H9 (cell line): ENCODE data around the gene PBOV1. TPM values are rescaled to one million over a fixed set of nuclear protein-coding genes. Genes with fewer than 3 reads are reported as not detected.

ENCODE experiments used
- DNase-seq: peaks from one replicate; pipeline ENCODE4 v3.0.0-alpha.2; 2017
- H2AFZ ChIP-seq: one replicate; pipeline ENCODE4 v1.6.1; 2013; ENCODE audit warnings: mild to moderate bottlenecking, low read length, control low read depth, moderate library complexity
- H2AK5ac ChIP-seq: 2 replicates; pipeline ENCODE4 v1.6.1; 2013; ENCODE audit warnings: low read length, control low read depth, mixed read lengths; ENCODE audit not compliant: insufficient read length
- H2BK120ac ChIP-seq: one replicate; pipeline ENCODE4 v1.6.1; 2013; ENCODE audit warnings: low read depth, mild to moderate bottlenecking, low read length, control low read depth, inconsistent platforms; ENCODE audit not compliant: poor library complexity, severe bottlenecking
- H2BK12ac ChIP-seq: 2 replicates; pipeline ENCODE4 v1.6.1; 2013; ENCODE audit warnings: low read length, control low read depth, mixed read lengths, low read depth; ENCODE audit not compliant: insufficient read length
- H2BK15ac ChIP-seq: 2 replicates; pipeline ENCODE4 v1.6.1; 2013; ENCODE audit warnings: low read depth, low read length, control low read depth
- H2BK20ac ChIP-seq: one replicate; pipeline ENCODE4 v1.6.1; 2013; ENCODE audit warnings: low read depth, mild to moderate bottlenecking, low read length, control low read depth, inconsistent platforms; ENCODE audit not compliant: poor library complexity, severe bottlenecking
- H2BK5ac ChIP-seq: 2 replicates; pipeline ENCODE4 v1.6.1; 2013; ENCODE audit warnings: low read length, control low read depth, mixed read lengths; ENCODE audit not compliant: insufficient read length
- H3K14ac ChIP-seq: 2 replicates; pipeline ENCODE4 v1.6.1; 2013; ENCODE audit warnings: low read length, control low read depth; ENCODE audit not compliant: insufficient read depth
- H3K18ac ChIP-seq: 2 replicates; pipeline ENCODE4 v1.6.1; 2013; ENCODE audit warnings: low read depth, mild to moderate bottlenecking, mixed read lengths, low read length, control low read depth; ENCODE audit not compliant: insufficient read length
- H3K23ac ChIP-seq: 2 replicates; pipeline ENCODE4 v1.6.1; 2013; ENCODE audit warnings: low read length, control low read depth, mixed read lengths, low read depth; ENCODE audit not compliant: insufficient read length
- H3K23me2 ChIP-seq: 2 replicates; pipeline ENCODE4 v1.6.1; 2013; ENCODE audit warnings: low read depth, mild to moderate bottlenecking, mixed read lengths, low read length, control low read depth; ENCODE audit not compliant: insufficient read length, poor library complexity, severe bottlenecking
- H3K27ac ChIP-seq: 2 replicates; pipeline ENCODE4 v1.5.1; 2013; ENCODE audit warnings: low read length, control low read depth, mixed read lengths, low read depth; ENCODE audit not compliant: insufficient read length
- H3K27me3 ChIP-seq: 2 replicates; pipeline ENCODE4 v1.6.1; 2013; ENCODE audit warnings: low read length, control low read depth, inconsistent platforms; ENCODE audit not compliant: insufficient read depth
- H3K4ac ChIP-seq: 2 replicates; pipeline ENCODE4 v1.6.1; 2013; ENCODE audit warnings: low read depth, mild to moderate bottlenecking, control low read depth, inconsistent platforms, low read length, moderate library complexity
- H3K4me1 ChIP-seq: 2 replicates; pipeline ENCODE4 v1.6.1; 2013; ENCODE audit warnings: low read length, control low read depth, inconsistent platforms; ENCODE audit not compliant: insufficient read depth
- H3K4me2 ChIP-seq: 2 replicates; pipeline ENCODE4 v1.6.1; 2013; ENCODE audit warnings: low read length, control low read depth, mixed read lengths; ENCODE audit not compliant: insufficient read length, insufficient read depth
- H3K56ac ChIP-seq: 2 replicates; pipeline ENCODE4 v1.6.1; 2013; ENCODE audit warnings: low read depth, mild to moderate bottlenecking, mixed read lengths, low read length, control low read depth; ENCODE audit not compliant: insufficient read length
- H3K79me1 ChIP-seq: 2 replicates; pipeline ENCODE4 v1.6.1; 2013; ENCODE audit warnings: low read depth, mild to moderate bottlenecking, moderate library complexity, low read length, control low read depth, inconsistent platforms; ENCODE audit not compliant: insufficient read depth, poor library complexity, severe bottlenecking
- H3K79me2 ChIP-seq: 2 replicates; pipeline ENCODE4 v1.6.1; 2013; ENCODE audit warnings: low read length, control low read depth, inconsistent platforms; ENCODE audit not compliant: insufficient read depth
- H3K9ac ChIP-seq: 2 replicates; pipeline ENCODE4 v1.6.1; 2013; ENCODE audit warnings: low read length, control low read depth, mixed read lengths; ENCODE audit not compliant: insufficient read length; ENCODE audit errors: extremely low read depth
- H3K9me3 ChIP-seq: one replicate; pipeline ENCODE4 v1.6.1; 2013; ENCODE audit warnings: low read depth, low read length, inconsistent platforms; ENCODE audit not compliant: control insufficient read depth
- H3T11ph ChIP-seq: one replicate; pipeline ENCODE4 v1.6.1; 2013; ENCODE audit warnings: mild to moderate bottlenecking, low read length, control low read depth, inconsistent platforms
- H4K20me1 ChIP-seq: one replicate; pipeline ENCODE4 v1.6.1; 2013; ENCODE audit not compliant: control insufficient read depth, insufficient read length, insufficient read depth
- H4K5ac ChIP-seq: 2 replicates; pipeline ENCODE4 v1.6.1; 2013; ENCODE audit warnings: low read depth, mild to moderate bottlenecking, mixed read lengths, low read length, control low read depth; ENCODE audit not compliant: insufficient read length
- H4K8ac ChIP-seq: replicated peaks from 2 replicates; pipeline ENCODE4 v1.6.1; 2013; ENCODE audit warnings: low read length, control low read depth, mixed read lengths, low read depth; ENCODE audit not compliant: insufficient read length
- H4K91ac ChIP-seq: 2 replicates; pipeline ENCODE4 v1.6.1; 2013; ENCODE audit warnings: low read depth, mild to moderate bottlenecking, moderate library complexity, mixed read lengths, low read length, control low read depth; ENCODE audit not compliant: insufficient read length
- H3K27ac Mint-ChIP-seq, 3 experiments: 2 replicates in 2 of 3; 3 replicates in 1 of 3; pipeline ENCODE4 v1.8.0; 2020 to 2021; ENCODE audit warnings: mixed read lengths in 3 of 3, mild to moderate bottlenecking in 1 of 3, moderate library complexity in 1 of 3
- H3K27me3 Mint-ChIP-seq: 2 replicates; pipeline ENCODE4 v1.8.0; 2021; ENCODE audit warnings: low read depth, mild to moderate bottlenecking, moderate library complexity, mixed read lengths
- H3K36me3 Mint-ChIP-seq, 3 experiments: 2 replicates in 2 of 3; 3 replicates in 1 of 3; pipeline ENCODE4 v1.8.0; 2020 to 2021; ENCODE audit warnings: low read depth in 3 of 3, mixed read lengths in 3 of 3; ENCODE audit not compliant: insufficient read depth in 1 of 3
- H3K4me1 Mint-ChIP-seq, 2 experiments: 2 replicates each; pipeline ENCODE4 v1.8.0; 2020; ENCODE audit warnings: mixed read lengths in 2 of 2
- H3K4me3 Mint-ChIP-seq, 2 experiments: 2 replicates in 1 of 2; 3 replicates in 1 of 2; pipeline ENCODE4 v1.8.0; 2020 to 2021; ENCODE audit warnings: mild to moderate bottlenecking in 2 of 2, mixed read lengths in 2 of 2, moderate library complexity in 1 of 2
- H3K9me3 Mint-ChIP-seq, 2 experiments: 2 replicates in 1 of 2; 3 replicates in 1 of 2; pipeline ENCODE4 v1.8.0; 2020; ENCODE audit warnings: mild to moderate bottlenecking in 2 of 2, mixed read lengths in 2 of 2, moderate library complexity in 1 of 2
- WGBS: extraction: QIAGEN DNeasy Blood & Tissue Kit; methylation state at CpG from one replicate; pipeline ENCODE4 v1.1.7; 2013; ENCODE audit warnings: missing lambda C conversion rate, low lambda C conversion rate, mixed read lengths; ENCODE audit not compliant: insufficient read length; ENCODE audit errors: extremely low coverage; 5-methylcytosine and 5-hydroxymethylcytosine counted together
- total RNA-seq: library from RNA; stranded (reverse); gene quantifications from 2 replicates; pipeline ENCODE4 v1.2.1, GENCODE V29; 2021
- TF ChIP-seq, protein P1 (sequence below): fragments of 200-600 bp; sonication (generic); conservative IDR thresholded peaks from 3 replicates; pipeline ENCODE4 v1.8.0; 2021; ENCODE audit warnings: antibody characterized with exemption, mild to moderate bottlenecking

The PBOV1 gene
- total RNA-seq, 1 experiment from 2014 or later, result not detected

DNA sequence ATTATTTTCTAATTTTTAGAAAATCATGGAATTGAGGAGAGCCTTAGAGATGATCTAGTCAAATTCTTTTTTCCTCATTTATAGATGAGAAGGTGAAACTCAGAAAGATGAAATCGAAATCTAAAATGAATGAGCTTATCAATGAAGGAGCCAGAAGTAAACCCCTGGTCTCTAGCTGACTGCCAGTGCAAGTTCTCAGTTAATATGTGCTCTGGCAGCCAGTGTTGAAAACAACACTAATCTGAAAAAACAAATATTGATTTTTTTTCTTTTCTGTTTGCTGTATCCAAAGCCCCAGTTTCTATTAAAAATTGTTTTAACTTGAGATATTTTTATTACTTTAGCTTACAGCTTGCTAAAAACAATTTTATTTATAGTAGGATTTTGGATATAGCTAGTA, 21.5 kb upstream of the PBOV1 start:
- Mint-ChIP-seq H3K4me1 (peaks cover 11 to 15% of the 10 kb centered on the region in 2 experiments), H3K4me3 (no peak overlapping the region), H3K36me3 (no peaks in the 10 kb centered on the region), H3K27ac (no peak overlapping the region), H3K9me3 (no peaks in the 10 kb centered on the region), H3K27me3 (no peaks in the 10 kb centered on the region)
- Histone ChIP-seq H4K91ac (no peak overlapping the region), H3K9ac (no peak overlapping the region), H3K56ac (no peak overlapping the region), H2BK20ac (no peak overlapping the region), H3K23me2 (no peaks in the 10 kb centered on the region), H2AFZ (no peak overlapping the region), H2BK120ac (no peak overlapping the region), H2BK12ac (no peak overlapping the region), H2AK5ac (no peak overlapping the region), H3K79me2 (no peaks in the 10 kb centered on the region), H3K4me1 (peaks cover 5% of the 10 kb centered on the region; the same call in 1 of the 2 replicates), H2BK5ac (no peak overlapping the region), H3K14ac (no peak overlapping the region), H4K5ac (no peak overlapping the region), H3K79me1 (no peaks in the 10 kb centered on the region), H3T11ph (no peak overlapping the region), H4K8ac (no peak overlapping the region), H3K27me3 (no peaks in the 10 kb centered on the region; the same call in 1 of the 2 replicates), H3K4ac (no peak overlapping the region), H2BK15ac (no peak overlapping the region), H3K27ac (no peak overlapping the region), H3K18ac (no peak overlapping the region), H4K20me1 (no peaks in the 10 kb centered on the region), H3K9me3 (no peaks in the 10 kb centered on the region), H3K23ac (no peak overlapping the region), H3K4me2 (no peak overlapping the region)
- DNase-seq, result no peak
- no CpG with 5 or more reads among the region's 1 CpG for WGBS
- TF ChIP-seq, protein P1, sequence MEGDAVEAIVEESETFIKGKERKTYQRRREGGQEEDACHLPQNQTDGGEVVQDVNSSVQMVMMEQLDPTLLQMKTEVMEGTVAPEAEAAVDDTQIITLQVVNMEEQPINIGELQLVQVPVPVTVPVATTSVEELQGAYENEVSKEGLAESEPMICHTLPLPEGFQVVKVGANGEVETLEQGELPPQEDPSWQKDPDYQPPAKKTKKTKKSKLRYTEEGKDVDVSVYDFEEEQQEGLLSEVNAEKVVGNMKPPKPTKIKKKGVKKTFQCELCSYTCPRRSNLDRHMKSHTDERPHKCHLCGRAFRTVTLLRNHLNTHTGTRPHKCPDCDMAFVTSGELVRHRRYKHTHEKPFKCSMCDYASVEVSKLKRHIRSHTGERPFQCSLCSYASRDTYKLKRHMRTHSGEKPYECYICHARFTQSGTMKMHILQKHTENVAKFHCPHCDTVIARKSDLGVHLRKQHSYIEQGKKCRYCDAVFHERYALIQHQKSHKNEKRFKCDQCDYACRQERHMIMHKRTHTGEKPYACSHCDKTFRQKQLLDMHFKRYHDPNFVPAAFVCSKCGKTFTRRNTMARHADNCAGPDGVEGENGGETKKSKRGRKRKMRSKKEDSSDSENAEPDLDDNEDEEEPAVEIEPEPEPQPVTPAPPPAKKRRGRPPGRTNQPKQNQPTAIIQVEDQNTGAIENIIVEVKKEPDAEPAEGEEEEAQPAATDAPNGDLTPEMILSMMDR, result no peak
